Astrocyte of the spinal cord (primary cell): Measurements from ENCODE around the gene MYNN.
"Not testable (repeated sequence)": the region's sequence is repeated elsewhere in the genome, so short reads cannot be mapped to it uniquely, and the experiment has no call there.

Source experiments
- DNase-seq: peaks from one replicate; pipeline ENCODE4 v3.0.0; 2011; ENCODE audit warnings: low read depth, low spot score
- H3K4me3 ChIP-seq: 2 replicates; pipeline ENCODE4 v1.5.1; 2011; ENCODE audit warnings: low read depth, mild to moderate bottlenecking, low read length, moderate library complexity
- in situ Hi-C: cut with HindIII; loops from 2 replicates; pipeline ENCODE4 v1.10.0; 2017; ENCODE audit warnings: low sequenced_read_pairs
- TF ChIP-seq, protein P1 (sequence below): IDR thresholded peaks from 2 replicates; pipeline ENCODE4 v1.5.1; 2012; ENCODE audit warnings: low read depth, mild to moderate bottlenecking, low read length, inconsistent platforms

Gene MYNN

GRCh38 chr3:169772897-169773816 is at the start of gene MYNN:
MYNN (plus strand) TSS chr3:169773396; CDS start chr3:169774296, 900 bp downstream.
- in situ Hi-C loops: no loop called here
- peak within 1 kb of the TSS; percentile 100 for H3K4me3 ChIP-seq
- TF ChIP-seq, protein P1, sequence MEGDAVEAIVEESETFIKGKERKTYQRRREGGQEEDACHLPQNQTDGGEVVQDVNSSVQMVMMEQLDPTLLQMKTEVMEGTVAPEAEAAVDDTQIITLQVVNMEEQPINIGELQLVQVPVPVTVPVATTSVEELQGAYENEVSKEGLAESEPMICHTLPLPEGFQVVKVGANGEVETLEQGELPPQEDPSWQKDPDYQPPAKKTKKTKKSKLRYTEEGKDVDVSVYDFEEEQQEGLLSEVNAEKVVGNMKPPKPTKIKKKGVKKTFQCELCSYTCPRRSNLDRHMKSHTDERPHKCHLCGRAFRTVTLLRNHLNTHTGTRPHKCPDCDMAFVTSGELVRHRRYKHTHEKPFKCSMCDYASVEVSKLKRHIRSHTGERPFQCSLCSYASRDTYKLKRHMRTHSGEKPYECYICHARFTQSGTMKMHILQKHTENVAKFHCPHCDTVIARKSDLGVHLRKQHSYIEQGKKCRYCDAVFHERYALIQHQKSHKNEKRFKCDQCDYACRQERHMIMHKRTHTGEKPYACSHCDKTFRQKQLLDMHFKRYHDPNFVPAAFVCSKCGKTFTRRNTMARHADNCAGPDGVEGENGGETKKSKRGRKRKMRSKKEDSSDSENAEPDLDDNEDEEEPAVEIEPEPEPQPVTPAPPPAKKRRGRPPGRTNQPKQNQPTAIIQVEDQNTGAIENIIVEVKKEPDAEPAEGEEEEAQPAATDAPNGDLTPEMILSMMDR: no peak
- DNase-seq: peak; percentile 89

GRCh38 chr3:169731857-169732256 is 41.3 kb upstream of the MYNN start:
- in situ Hi-C loops, DNase-seq, H3K4me3 ChIP-seq: not testable (repeated sequence)

- no peak overlapping the region for H3K4me3 ChIP-seq
- TF ChIP-seq, protein P1: no peak
- DNase-seq: no peak
- in situ Hi-C loops: no loop called here
These were observed 34.1 kb upstream of the MYNN start for GRCh38 chr3:169739067-169739466.

GRCh38 chr3:169744366-169745054 is 28.7 kb upstream of the MYNN start:
- TF ChIP-seq, protein P1: peak; percentile 30
- DNase-seq: peak; percentile 39
- H3K4me3 ChIP-seq: no peak overlapping the region
- in situ Hi-C loops: no loop called here

DNA sequence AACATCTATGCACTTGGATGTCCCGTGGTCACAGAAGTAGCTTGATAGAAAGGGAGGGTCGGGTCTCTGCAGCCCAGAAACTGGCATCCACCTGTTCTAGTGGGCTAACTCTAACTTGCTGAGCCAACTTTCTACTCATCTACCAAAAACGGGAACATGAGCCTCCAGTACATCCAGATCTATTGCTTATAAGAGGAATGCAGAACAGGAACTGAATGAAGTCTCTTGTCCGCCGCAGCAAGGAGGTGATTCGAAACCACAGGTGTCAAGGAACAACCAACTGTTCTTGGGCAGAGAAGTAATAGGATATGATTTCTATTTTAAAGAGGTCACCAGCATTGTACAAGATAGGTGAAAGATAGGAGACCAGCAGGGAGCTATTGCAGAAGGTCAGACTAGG is 26.3 kb upstream of the MYNN start:
- no peak overlapping the region for H3K4me3 ChIP-seq
- TF ChIP-seq, protein P1: no peak
- in situ Hi-C loops: no loop called here
- no peak for DNase-seq

GRCh38 chr3:169748670-169749069 is 24.5 kb upstream of the MYNN start:
- no peak overlapping the region for H3K4me3 ChIP-seq
- DNase-seq: no peak
- in situ Hi-C loops: no loop called here
- TF ChIP-seq, protein P1: no peak

DNA sequence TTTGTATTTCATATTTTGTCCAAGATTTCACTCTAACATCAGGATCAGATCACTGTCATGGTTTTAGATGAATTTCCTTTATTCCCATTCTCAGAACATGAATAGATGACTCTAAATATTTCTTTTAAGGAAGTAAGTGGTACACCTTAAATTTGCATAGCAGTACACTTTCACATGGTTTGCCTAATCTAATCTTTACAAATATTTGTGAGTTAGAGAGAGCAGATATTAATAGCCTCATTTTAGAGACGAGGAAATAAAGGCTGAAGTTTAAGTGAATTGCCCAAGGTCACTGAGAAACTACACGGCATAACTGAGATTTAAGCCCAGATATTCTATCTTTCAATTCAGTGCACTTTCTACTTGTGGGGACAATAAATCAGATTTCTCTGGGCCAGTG is 22.5 kb upstream of the MYNN start:
- no peak for DNase-seq
- TF ChIP-seq, protein P1: no peak
- in situ Hi-C loops: no loop called here

More for the DNA sequence above, 22.5 kb upstream of the MYNN start:
- H3K4me3 ChIP-seq: no peak overlapping the region
